ENCODE measurements around the gene SLC47A1. TPM values are rescaled to one million over a fixed set of nuclear protein-coding genes. Genes with fewer than 3 reads are reported as not detected.

Gene SLC47A1
- total and polyA plus RNA-seq, 7 donors, result 13.0 to 57.3 (median 29.1) TPM

DNA sequence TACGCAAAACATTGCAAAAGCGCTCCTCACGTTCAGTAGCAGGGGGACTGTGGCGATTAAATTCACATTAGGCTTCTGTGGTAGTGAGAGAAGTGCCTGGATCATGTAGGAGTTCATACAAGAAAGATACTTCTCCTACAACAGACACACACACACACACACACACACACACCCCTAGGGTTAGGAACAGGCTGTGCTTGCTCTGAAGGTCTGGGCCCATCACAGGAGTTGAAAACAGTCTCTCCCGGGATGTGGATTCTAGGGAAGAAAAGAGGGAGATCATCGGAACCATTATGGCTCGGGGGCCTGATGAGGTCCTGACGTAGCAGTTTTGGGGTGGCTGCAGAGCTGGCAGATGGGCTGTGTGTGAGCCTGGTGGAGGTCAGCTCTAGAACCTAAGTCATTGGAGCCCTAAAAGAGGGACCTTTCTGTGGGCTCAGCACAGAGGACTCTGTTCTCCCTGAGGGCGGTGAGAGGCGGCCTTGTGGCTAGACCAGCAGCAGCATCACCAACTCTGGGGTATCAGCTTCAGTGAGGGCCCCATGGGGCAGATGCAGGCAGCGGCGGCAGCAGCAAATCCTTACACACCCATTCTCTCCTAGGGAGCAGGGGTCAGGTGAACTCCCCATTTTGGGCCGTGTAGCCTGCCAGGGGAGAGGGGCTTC is 7.2 kb downstream of the SLC47A1 start:
- no peak for DNase-seq
- H3K4me1 ChIP-seq, result peaks cover 28% of the 10 kb centered on the region
- WGBS, 3 donors, result 80 to 93% (median 91%) methylated on average over 13 of the region's 13 CpGs

DNA sequence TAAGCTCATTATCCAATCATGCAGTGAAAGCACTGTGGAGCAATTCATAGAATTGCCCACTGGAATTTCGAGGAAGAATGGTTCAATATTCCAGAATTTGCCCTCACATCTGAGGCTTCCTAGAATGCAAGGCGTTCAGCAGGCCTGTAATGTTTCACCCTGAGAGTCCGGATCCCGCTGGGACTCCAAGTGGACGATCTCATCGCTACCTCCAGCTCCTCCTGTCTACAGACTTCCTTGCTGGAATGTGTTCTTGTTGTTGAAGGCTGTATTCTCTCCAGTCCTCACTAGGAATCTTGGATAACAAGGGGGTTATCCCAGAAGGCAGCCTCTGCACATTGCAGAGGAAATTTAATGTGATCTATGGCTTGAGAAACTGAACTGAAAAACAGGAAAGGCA is 7.8 kb downstream of the SLC47A1 start:
- ATAC-seq, result no peak
- peaks cover 0 to 17% of the 10 kb centered on the region in 2 donors for H3K36me3 ChIP-seq (ENCODE audit: insufficient read depth in 1 of 2, low read depth in 1 of 2)
- H3K9me3 ChIP-seq, result no peaks in the 10 kb centered on the region
- intact Hi-C loops (cut with DNase I), result no loop called here
- WGBS, 3 donors, result 72 to 88% (median 82%) methylated on average over 6 of the region's 6 CpGs
- peaks cover 28% of the 10 kb centered on the region for H3K4me1 ChIP-seq
- no peak for DNase-seq
- no peak overlapping the region for H3K4me3 ChIP-seq
- no peaks in the 10 kb centered on the region for H3K27me3 ChIP-seq (ENCODE audit: insufficient read depth in 3 of 3, low read length in 2 of 3)
- no peak overlapping the region for H3K27ac ChIP-seq
- TF ChIP-seq, protein P1, sequence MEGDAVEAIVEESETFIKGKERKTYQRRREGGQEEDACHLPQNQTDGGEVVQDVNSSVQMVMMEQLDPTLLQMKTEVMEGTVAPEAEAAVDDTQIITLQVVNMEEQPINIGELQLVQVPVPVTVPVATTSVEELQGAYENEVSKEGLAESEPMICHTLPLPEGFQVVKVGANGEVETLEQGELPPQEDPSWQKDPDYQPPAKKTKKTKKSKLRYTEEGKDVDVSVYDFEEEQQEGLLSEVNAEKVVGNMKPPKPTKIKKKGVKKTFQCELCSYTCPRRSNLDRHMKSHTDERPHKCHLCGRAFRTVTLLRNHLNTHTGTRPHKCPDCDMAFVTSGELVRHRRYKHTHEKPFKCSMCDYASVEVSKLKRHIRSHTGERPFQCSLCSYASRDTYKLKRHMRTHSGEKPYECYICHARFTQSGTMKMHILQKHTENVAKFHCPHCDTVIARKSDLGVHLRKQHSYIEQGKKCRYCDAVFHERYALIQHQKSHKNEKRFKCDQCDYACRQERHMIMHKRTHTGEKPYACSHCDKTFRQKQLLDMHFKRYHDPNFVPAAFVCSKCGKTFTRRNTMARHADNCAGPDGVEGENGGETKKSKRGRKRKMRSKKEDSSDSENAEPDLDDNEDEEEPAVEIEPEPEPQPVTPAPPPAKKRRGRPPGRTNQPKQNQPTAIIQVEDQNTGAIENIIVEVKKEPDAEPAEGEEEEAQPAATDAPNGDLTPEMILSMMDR (IDR thresholded peaks at IDR 0.05), result no peak

More for the DNA sequence above, 7.2 kb downstream of the SLC47A1 start:
- ATAC-seq, result no peak
- intact Hi-C loops (cut with DNase I), result no loop called here
- H3K36me3 ChIP-seq (ENCODE audit: insufficient read depth in 1 of 2, low read depth in 1 of 2), result peaks cover 0 to 13% of the 10 kb centered on the region in 2 donors
- H3K27me3 ChIP-seq (ENCODE audit: insufficient read depth in 3 of 3, low read length in 2 of 3), result no peaks in the 10 kb centered on the region
- TF ChIP-seq, protein P1 (IDR thresholded peaks at IDR 0.05), result no peak
- H3K9me3 ChIP-seq, result no peaks in the 10 kb centered on the region
- no peak overlapping the region for H3K4me3 ChIP-seq
- no peak overlapping the region for H3K27ac ChIP-seq

DNA sequence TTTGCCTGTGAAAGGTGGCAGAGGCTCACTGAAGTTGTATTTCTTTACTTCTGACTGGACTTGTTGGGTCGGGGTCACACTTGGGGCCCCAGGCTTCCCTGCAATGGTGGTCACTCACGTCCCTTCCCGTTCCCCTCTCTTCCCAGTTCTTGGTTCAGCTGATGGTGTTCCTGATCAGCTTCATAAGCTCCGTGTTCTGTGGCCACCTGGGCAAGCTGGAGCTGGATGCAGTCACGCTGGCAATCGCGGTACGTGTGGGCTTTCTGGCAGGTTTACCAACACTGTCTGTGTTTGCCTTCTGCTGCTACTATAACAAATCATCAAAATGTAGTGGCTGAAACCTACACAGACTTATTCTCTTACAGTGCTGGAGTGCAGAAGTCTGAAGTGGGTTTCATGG is 8.6 kb downstream of the SLC47A1 start:
- intact Hi-C loops (cut with DNase I), result no loop called here
- H3K4me3 ChIP-seq, result no peak overlapping the region
- no peak for DNase-seq
- 71 to 86% (median 77%) methylated on average over 8 of the region's 8 CpGs for WGBS, 3 donors
- H3K36me3 ChIP-seq (ENCODE audit: insufficient read depth in 1 of 2, low read depth in 1 of 2), result peaks cover 0 to 23% of the 10 kb centered on the region in 2 donors
- H3K27me3 ChIP-seq (ENCODE audit: insufficient read depth in 3 of 3, low read length in 2 of 3), result no peaks in the 10 kb centered on the region
- H3K4me1 ChIP-seq, result peaks cover 23% of the 10 kb centered on the region
- ATAC-seq, result no peak
- TF ChIP-seq, protein P1 (IDR thresholded peaks at IDR 0.05), result no peak
- no peaks in the 10 kb centered on the region for H3K9me3 ChIP-seq
- no peak overlapping the region for H3K27ac ChIP-seq

DNA sequence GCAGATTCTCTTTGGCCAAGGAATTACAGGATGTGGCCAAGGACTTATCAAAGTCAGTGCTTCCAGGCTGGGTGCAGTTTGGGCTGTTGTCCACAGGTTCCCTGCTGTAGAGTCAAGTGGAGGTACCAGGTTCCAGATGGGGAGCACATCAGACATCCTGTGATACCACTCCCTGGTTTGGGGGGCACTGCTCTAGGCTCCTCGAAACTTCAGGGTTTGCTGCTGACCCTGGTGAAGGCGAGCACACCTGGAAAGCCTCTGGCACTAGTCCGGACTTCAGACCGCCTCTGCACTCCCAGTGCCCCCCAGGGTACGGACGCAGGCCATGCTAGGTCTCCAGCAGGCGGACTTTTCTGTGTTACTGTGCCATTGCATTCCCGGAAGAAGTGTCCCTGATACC is 10.7 kb downstream of the SLC47A1 start:
- H3K27ac ChIP-seq, result no peak overlapping the region
- no peak for DNase-seq
- peaks cover 4% of the 10 kb centered on the region for H3K4me1 ChIP-seq
- no peaks in the 10 kb centered on the region for H3K27me3 ChIP-seq (ENCODE audit: insufficient read depth in 3 of 3, low read length in 2 of 3)
- 91 to 93% (median 91%) methylated on average over 8 of the region's 8 CpGs for WGBS, 3 donors
- TF ChIP-seq, protein P1 (IDR thresholded peaks at IDR 0.05), result no peak
- no peaks in the 10 kb centered on the region for H3K9me3 ChIP-seq
- no peak overlapping the region for H3K4me3 ChIP-seq
- intact Hi-C loops (cut with DNase I), result no loop called here
- peaks cover 0 to 40% of the 10 kb centered on the region in 2 donors for H3K36me3 ChIP-seq (ENCODE audit: insufficient read depth in 1 of 2, low read depth in 1 of 2)
- ATAC-seq, result no peak
